ENCODE data around the gene SLC26A3. TPM values are rescaled to one million over a fixed set of nuclear protein-coding genes. Genes with fewer than 3 reads are reported as not detected.

Gene SLC26A3
- total and polyA plus RNA-seq, 10 of the 15 experiments (the other 5 are each of a cell fraction or from before 2014, with no cell fraction given) = 0.46 TPM; not detected in 9

DNA sequence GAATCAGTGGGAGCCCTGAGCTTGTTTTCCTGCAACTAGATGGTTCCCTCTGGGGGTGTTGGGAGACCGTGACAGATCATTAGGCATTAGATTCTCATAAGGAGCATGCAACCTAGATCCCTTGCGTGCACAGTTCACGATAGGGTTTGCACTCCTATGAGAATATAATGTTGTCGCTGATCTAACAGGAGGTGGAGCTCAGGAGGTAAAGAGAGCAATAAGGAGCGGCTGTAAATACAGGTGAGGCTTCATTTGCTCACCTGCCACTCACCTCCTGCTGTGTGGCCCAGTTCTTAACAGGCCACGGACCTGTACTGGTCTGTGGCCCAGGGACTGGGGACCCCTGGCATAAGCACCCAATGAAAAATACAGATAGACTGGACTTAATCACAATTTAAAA lies 10.7 kb downstream of the SLC26A3 start:
- H3K36me3 ChIP-seq (ENCODE audit: control insufficient read depth in 2 of 2, insufficient read depth in 2 of 2, low read length in 1 of 2) = no peaks in the 10 kb centered on the region
- H3K27me3 ChIP-seq (replicated peaks in 1 of 2; ENCODE audit: control insufficient read depth in 2 of 2, insufficient read depth in 2 of 2, low read length in 1 of 2) = peaks cover 0 to 3% of the 10 kb centered on the region in 2 experiments; a peak in 1 of 4 replicates
- no peak overlapping the region for H2AFZ ChIP-seq (ENCODE audit: control insufficient read depth, low read depth, low read length)
- ChIA-PET POLR2A (interaction anchor here (0.6 kb wide), 1 partner anchor 1799 kb away, joined by 3 read pairs; no protein-coding TSS in a partner anchor), CTCF (interaction anchor here (0.6 kb wide), 1 partner anchor 49 kb away, joined by 3 read pairs; no protein-coding TSS in a partner anchor), RAD21 (ENCODE audit: unreplicated experiment) (no interaction called here), SMC1A (ENCODE audit: uncharacterized antibody, unreplicated experiment) (no interaction called here)
- no peak overlapping the region for H3K27ac ChIP-seq (ENCODE audit: control insufficient read depth, insufficient read depth)
- no peaks in the 10 kb centered on the region for H3K4me1 ChIP-seq (ENCODE audit: control insufficient read depth, insufficient read depth, low read length)
- no peak for FAIRE-seq
- no peaks in the 10 kb centered on the region for H4K20me1 ChIP-seq (ENCODE audit: control insufficient read depth, insufficient read depth)
- DNase-seq (ENCODE audit: low read depth, low spot score) = no peak
- intact Hi-C loops (cut with micrococcal nuclease; ENCODE audit: unreplicated experiment) = no loop called here
- no TSS peak for BruUV-seq (replicated peaks)
- no peak overlapping the region for H3K9ac ChIP-seq (ENCODE audit: control insufficient read depth, insufficient read depth, low read length)
- WGBS (ENCODE audit: insufficient coverage, insufficient replicate concordance, low lambda C conversion rate, missing lambda C conversion rate) = 45% methylated on average over 6 of the region's 6 CpGs
- no peak overlapping the region for H3K4me2 ChIP-seq (ENCODE audit: control insufficient read depth, insufficient read depth)
- no peak for TF ChIP-seq SUZ12 (IDR thresholded peaks at IDR 0.05; ENCODE audit: unreplicated experiment)
- TF ChIP-seq PAX5 (IDR thresholded peaks at IDR 0.05; ENCODE audit: borderline replicate concordance, low read depth, low read length) = no peak
- TF ChIP-seq SPI1 (IDR thresholded peaks at IDR 0.05; ENCODE audit: borderline replicate concordance, insufficient read depth, low read depth, low read length) = no peak
- TF ChIP-seq TCF7 (IDR thresholded peaks at IDR 0.05; ENCODE audit: borderline replicate concordance) = no peak
- no peak for TF ChIP-seq RCOR1 (conservative IDR thresholded peaks at IDR 0.05; ENCODE audit: low read depth, low read length)
- TF ChIP-seq RAD21 (IDR thresholded peaks at IDR 0.05; ENCODE audit: insufficient read depth, low read depth, low read length) = no peak
- TF ChIP-seq JUNB (IDR thresholded peaks at IDR 0.05) = no peak
- TF ChIP-seq RAD51 (IDR thresholded peaks at IDR 0.05) = no peak
- TF ChIP-seq, protein P1, sequence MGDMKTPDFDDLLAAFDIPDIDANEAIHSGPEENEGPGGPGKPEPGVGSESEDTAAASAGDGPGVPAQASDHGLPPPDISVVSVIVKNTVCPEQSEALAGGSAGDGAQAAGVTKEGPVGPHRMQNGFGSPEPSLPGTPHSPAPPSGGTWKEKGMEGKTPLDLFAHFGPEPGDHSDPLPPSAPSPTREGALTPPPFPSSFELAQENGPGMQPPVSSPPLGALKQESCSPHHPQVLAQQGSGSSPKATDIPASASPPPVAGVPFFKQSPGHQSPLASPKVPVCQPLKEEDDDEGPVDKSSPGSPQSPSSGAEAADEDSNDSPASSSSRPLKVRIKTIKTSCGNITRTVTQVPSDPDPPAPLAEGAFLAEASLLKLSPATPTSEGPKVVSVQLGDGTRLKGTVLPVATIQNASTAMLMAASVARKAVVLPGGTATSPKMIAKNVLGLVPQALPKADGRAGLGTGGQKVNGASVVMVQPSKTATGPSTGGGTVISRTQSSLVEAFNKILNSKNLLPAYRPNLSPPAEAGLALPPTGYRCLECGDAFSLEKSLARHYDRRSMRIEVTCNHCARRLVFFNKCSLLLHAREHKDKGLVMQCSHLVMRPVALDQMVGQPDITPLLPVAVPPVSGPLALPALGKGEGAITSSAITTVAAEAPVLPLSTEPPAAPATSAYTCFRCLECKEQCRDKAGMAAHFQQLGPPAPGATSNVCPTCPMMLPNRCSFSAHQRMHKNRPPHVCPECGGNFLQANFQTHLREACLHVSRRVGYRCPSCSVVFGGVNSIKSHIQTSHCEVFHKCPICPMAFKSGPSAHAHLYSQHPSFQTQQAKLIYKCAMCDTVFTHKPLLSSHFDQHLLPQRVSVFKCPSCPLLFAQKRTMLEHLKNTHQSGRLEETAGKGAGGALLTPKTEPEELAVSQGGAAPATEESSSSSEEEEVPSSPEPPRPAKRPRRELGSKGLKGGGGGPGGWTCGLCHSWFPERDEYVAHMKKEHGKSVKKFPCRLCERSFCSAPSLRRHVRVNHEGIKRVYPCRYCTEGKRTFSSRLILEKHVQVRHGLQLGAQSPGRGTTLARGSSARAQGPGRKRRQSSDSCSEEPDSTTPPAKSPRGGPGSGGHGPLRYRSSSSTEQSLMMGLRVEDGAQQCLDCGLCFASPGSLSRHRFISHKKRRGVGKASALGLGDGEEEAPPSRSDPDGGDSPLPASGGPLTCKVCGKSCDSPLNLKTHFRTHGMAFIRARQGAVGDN (IDR thresholded peaks at IDR 0.05) = no peak
- TF ChIP-seq LARP7 (IDR thresholded peaks at IDR 0.05) = no peak
- in situ Hi-C loops (cut with MboI) = no loop called here
- ATAC-seq = no peak
- H3K79me2 ChIP-seq (ENCODE audit: control insufficient read depth, insufficient read depth, low read length) = no peaks in the 10 kb centered on the region
- H3K4me3 ChIP-seq = no peak overlapping the region
- no peaks in the 10 kb centered on the region for H3K9me3 ChIP-seq (replicated peaks; ENCODE audit: control insufficient read depth, insufficient read depth, low read length)

All from GM12878 (cell line).